Activated CD8-positive, alpha-beta T cell treated with anti-CD3 and anti-CD28 coated beads for 36 hours (primary cell): ENCODE results near the gene TMEM191B. TPM values are rescaled to one million over a fixed set of nuclear protein-coding genes. Genes with fewer than 3 reads are reported as not detected.
"Not testable (repeated sequence)": the region's sequence is repeated elsewhere in the genome, so short reads cannot be mapped to it uniquely, and the experiment has no call there.

Source experiments
- ATAC-seq: fragments of 200-7000 bp; cut with Tn5 transposase; one replicate; pipeline ENCODE4 v1.10.0; 2021; ENCODE audit warnings: mild to moderate bottlenecking, moderate library complexity
- CTCF ChIA-PET: fragments of 350-600 bp; sonication (Branson Sonifier 250); formaldehyde crosslinking; loops from one replicate; lab custom pipeline; 2021; ENCODE audit warnings: antibody characterized with exemption; lab: Charles Lee
- POLR2A ChIA-PET: fragments of 350-600 bp; sonication (Branson Sonifier 250); formaldehyde crosslinking; loops from one replicate; lab custom pipeline; 2021; ENCODE audit warnings: antibody characterized with exemption; lab: Charles Lee
- DNase-seq: peaks from one replicate; pipeline ENCODE4 v3.0.0-alpha.2; 2020
- H3K27ac Mint-ChIP-seq: one replicate; pipeline ENCODE4 v1.8.0; 2021; ENCODE audit warnings: mild to moderate bottlenecking, mixed read lengths
- H3K27me3 Mint-ChIP-seq: one replicate; pipeline ENCODE4 v1.8.0; 2021; ENCODE audit warnings: mixed read lengths
- H3K36me3 Mint-ChIP-seq: one replicate; pipeline ENCODE4 v1.8.0; 2021; ENCODE audit warnings: low read depth, mixed read lengths
- H3K4me1 Mint-ChIP-seq: one replicate; pipeline ENCODE4 v1.8.0; 2021; ENCODE audit warnings: low read depth, mixed read lengths
- H3K4me3 Mint-ChIP-seq: one replicate; pipeline ENCODE4 v1.8.0; 2021; ENCODE audit warnings: mild to moderate bottlenecking, moderate library complexity, mixed read lengths
- H3K9me3 Mint-ChIP-seq: one replicate; pipeline ENCODE4 v1.8.0; 2021; ENCODE audit warnings: mixed read lengths
- intact Hi-C: fragments of 100-400 bp; cut with micrococcal nuclease; formaldehyde crosslinking; loops from one replicate; pipeline ENCODE4 v1.10.0; 2022
- total RNA-seq, 2 experiments: library from RNA; stranded (reverse); gene quantifications; one replicate each; pipeline ENCODE4 v1.2.3, GENCODE V29; 2021

The TMEM191B gene
- total RNA-seq, 2 experiments from 2014 or later, result 1.2 to 2.1 TPM

DNA sequence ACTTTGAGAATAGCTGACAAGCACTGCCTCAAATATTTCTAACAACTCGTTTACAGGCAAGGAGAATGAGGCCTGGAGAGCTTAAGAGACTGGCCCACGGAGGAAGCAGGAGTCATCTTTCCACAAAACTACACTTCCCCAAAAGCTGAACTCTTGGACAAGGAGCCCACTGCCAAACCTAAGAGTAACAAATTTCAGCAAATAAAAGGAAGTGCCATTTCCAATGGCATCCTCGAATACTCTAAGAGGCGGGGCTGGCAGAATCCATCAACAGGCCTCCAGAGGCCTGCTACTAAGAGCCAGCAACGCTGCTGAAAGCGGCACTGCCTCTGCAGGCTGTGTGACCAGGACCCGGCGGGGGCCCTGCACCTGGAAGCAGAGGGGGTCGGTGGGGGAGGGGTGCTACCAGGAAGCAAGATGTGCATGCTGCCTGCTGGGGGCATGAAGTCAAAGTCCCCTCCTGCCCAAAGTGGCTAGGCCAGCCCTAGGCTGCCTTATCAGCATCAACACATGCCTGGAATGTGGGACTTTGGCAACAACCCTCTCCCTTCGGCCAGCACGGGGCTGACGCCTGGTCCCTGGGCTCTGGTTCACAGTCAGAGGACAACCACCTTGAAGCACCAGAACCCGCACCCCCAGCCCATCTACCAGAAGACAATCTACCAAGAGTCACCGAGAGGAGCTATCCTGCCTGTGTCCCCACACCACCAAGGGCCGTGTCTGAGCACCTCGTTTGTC, 43.1 kb downstream of the TMEM191B start:
- H3K4me1 Mint-ChIP-seq, ATAC-seq, CTCF ChIA-PET, H3K9me3 Mint-ChIP-seq, H3K36me3 Mint-ChIP-seq, intact Hi-C loops, H3K27me3 Mint-ChIP-seq, H3K4me3 Mint-ChIP-seq, POLR2A ChIA-PET, DNase-seq, H3K27ac Mint-ChIP-seq: not testable (repeated sequence)

DNA sequence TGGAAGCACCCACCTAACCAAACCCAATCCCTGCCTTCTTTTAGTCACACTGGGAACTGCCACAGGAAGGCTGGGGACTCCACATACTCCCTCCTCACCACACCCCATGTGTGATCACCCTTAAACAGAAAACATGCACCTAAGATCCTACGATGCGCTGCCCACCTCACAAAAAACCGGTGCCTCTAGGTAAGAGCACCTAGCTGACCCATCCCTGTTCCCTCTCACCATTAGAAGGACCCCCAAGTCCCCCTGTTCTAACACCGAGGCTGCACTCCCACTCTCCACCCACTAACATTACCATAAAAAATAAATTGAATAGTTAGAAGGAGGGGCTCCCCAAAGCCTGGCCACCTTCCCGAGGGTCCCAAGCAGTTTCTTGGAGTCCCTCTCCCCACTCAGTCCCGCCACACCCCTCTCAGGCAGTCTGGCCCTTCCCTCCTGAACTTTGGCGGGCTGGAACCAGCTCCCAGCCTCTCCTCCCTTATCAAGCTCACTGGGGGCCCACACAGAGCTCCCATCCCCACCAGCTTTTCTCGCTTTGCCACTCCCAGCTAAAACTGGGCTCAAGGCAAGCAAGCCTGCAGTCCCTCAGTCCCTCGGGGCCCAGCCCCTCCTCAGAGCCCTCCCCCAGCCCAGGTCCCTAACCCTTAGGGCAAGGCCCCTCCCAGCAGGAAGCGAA, 46.0 kb downstream of the TMEM191B start:
- DNase-seq, H3K27ac Mint-ChIP-seq, intact Hi-C loops, H3K4me3 Mint-ChIP-seq, POLR2A ChIA-PET, H3K9me3 Mint-ChIP-seq, H3K27me3 Mint-ChIP-seq, H3K4me1 Mint-ChIP-seq, ATAC-seq, H3K36me3 Mint-ChIP-seq, CTCF ChIA-PET: not testable (repeated sequence)

DNA sequence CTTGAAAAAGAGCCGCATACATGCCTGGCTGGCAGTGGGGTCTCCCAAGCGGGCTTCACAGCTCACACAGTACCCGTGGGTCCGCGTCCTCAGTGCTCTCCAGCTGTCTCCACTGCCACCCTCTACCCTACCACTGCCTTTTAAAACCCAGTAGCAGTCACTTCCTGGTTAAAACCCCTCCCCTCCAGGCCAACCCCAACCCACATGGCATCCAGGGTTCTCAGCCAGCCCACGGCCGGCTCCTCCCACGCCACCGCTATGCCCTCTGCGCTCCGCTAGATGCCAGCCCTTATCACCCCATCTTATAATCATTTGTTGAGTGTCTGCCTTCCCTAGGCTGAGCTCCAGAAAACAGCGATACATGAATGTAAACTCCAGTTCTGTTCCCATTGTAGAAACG, 47.0 kb downstream of the TMEM191B start:
- H3K27ac Mint-ChIP-seq, H3K27me3 Mint-ChIP-seq, POLR2A ChIA-PET, intact Hi-C loops, H3K36me3 Mint-ChIP-seq, H3K4me3 Mint-ChIP-seq, H3K4me1 Mint-ChIP-seq, H3K9me3 Mint-ChIP-seq, CTCF ChIA-PET, DNase-seq: not testable (repeated sequence)
- ATAC-seq, result peak; percentile 69

DNA sequence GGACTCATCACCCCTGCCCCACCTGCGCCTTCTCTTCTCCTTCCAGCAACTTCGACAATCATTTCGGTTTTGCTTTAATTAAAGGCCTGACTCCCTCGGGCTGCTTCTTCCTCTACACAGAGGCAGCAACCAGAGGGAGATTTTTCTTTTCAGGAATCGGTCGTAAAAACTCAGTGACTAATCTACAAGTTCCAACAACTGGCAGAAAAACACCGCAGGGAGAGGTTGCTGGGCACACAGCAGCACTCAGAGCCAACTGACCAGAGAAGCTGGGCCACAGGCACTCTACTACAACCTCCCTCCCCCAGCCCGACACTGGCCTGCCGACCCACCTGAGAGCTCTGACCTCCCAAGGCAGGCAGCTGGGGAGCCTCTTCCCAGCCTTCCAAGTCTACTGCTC, 48.1 kb downstream of the TMEM191B start:
- H3K4me3 Mint-ChIP-seq, intact Hi-C loops, H3K9me3 Mint-ChIP-seq, H3K27me3 Mint-ChIP-seq, ATAC-seq, H3K36me3 Mint-ChIP-seq, H3K4me1 Mint-ChIP-seq, CTCF ChIA-PET, DNase-seq, H3K27ac Mint-ChIP-seq, POLR2A ChIA-PET: not testable (repeated sequence)

DNA sequence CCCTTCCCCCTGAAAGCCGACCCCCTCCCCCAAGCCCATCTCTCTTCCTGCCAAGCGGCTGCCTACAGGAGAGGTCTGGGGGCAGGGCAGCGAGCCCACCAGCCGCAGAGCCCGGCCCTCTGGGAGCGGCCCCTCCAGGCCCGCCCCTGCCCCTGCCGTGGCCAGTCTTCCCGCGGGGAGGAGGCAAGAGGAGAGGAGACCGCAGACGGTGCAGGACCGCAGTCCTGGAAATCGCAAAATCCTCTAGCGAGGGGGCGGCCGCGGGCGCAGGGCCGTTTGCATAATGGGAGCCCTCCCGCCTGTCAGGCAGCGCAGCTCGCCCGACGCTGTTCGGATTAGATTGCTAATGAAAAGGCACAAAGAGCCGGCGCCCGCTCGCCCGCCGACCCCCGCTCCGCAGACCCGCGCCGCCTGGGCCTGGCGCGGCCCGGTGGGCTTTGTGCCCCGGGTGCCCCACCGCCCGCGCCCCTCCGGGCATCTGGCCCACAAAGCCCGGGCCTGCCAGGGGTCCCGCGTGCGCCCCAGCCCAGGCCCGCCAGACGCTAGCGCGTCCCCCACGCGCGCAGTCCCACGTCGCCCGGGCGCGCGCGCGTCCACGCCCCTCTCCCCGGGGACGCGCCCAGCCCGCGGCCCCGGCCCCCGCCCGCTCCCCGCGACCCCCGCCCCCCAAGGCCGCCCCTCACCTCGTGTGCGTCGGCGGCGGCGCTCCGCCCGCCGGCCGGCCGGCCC, 49.7 kb downstream of the TMEM191B start:
- H3K9me3 Mint-ChIP-seq, DNase-seq, CTCF ChIA-PET, H3K27me3 Mint-ChIP-seq, intact Hi-C loops, H3K36me3 Mint-ChIP-seq, H3K27ac Mint-ChIP-seq, H3K4me1 Mint-ChIP-seq, H3K4me3 Mint-ChIP-seq, POLR2A ChIA-PET: not testable (repeated sequence)
- peak; percentile 24 for ATAC-seq

DNA sequence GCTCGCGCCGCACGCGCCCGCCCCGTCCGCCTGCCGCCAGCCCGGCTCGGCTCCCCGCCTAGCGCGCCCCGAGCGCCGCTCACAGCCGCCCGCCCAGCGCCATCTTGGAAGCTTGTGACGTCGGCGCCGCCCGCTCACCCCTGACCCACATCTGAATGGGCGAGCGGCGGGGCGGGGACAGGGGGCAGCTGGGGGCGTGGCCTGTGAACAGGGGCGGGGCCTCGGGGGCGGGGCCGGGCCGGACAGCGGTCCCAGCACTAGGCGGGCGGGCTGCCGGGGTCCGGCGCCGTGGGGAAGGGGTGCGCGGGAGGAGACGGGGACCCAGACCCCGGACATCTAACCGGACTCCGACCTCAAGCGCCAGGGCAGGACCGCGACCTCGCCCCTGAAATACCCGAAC, 50.2 kb downstream of the TMEM191B start:
- peak; percentile 96 for ATAC-seq
- H3K36me3 Mint-ChIP-seq, POLR2A ChIA-PET, H3K27ac Mint-ChIP-seq, H3K4me3 Mint-ChIP-seq, H3K9me3 Mint-ChIP-seq, CTCF ChIA-PET, H3K27me3 Mint-ChIP-seq, H3K4me1 Mint-ChIP-seq, DNase-seq, intact Hi-C loops: not testable (repeated sequence)

Other genes with a start within 250 kb of the TMEM191B start
- gene GGTLC3, start 9.6 kb upstream of the TMEM191B start, total RNA-seq, result not detected
- gene RIMBP3, start 84.1 kb downstream of the TMEM191B start, total RNA-seq, result under 1 TPM; 0.34 to 0.49 TPM